OCI-LY7 (cell line): Measurements from ENCODE around the gene PTPRO. TPM values are rescaled to one million over a fixed set of nuclear protein-coding genes. Genes with fewer than 3 reads are reported as not detected.

Experiments
- BruUV-seq: library from RNA; stranded (reverse); fragments of 400-500 nt; replicated peaks from 2 replicates; lab custom pipeline; 2021; lab: Mats Ljungman, UMichigan
- CTCF ChIA-PET: fragments of 300-600 bp; sonication (Branson Sonifier 250); formaldehyde crosslinking; loops from one replicate; lab custom pipeline; 2022; ENCODE audit warnings: antibody characterized with exemption; ENCODE audit not compliant: unreplicated experiment; lab: Charles Lee
- POLR2A ChIA-PET: fragments of 300-600 bp; sonication (Branson Sonifier 250); formaldehyde crosslinking; loops from one replicate; lab custom pipeline; 2022; ENCODE audit warnings: antibody characterized with exemption; lab: Charles Lee
- DNase-seq: peaks from one replicate; pipeline ENCODE4 v3.0.0-alpha.2; 2015; ENCODE audit warnings: low spot score
- H2AFZ ChIP-seq: fragments of 200-600 bp; sonication (generic), shearing (Covaris generic); 2 replicates; pipeline ENCODE4 v1.6.1; 2014; ENCODE audit warnings: mild to moderate bottlenecking, antibody characterized with exemption, low read length, moderate library complexity
- H3K27ac ChIP-seq: fragments of 200-600 bp; sonication (generic); 2 replicates; pipeline ENCODE4 v1.5.1; 2014; ENCODE audit warnings: mixed run types, low read depth, mild to moderate bottlenecking, moderate library complexity, low read length, inconsistent platforms; ENCODE audit not compliant: poor library complexity, severe bottlenecking
- H3K36me3 ChIP-seq: fragments of 200-600 bp; sonication (generic); 2 replicates; pipeline ENCODE4 v1.6.1; 2014; ENCODE audit warnings: mild to moderate bottlenecking, antibody characterized with exemption, low read length, moderate library complexity, mixed read lengths; ENCODE audit not compliant: insufficient read depth
- H3K4me1 ChIP-seq: fragments of 200-600 bp; sonication (generic); 2 replicates; pipeline ENCODE4 v1.5.1; 2014; ENCODE audit warnings: mild to moderate bottlenecking, low read length; ENCODE audit not compliant: insufficient read depth, poor library complexity, severe bottlenecking
- H3K4me2 ChIP-seq: fragments of 200-600 bp; sonication (generic); 2 replicates; pipeline ENCODE4 v1.6.1; 2014; ENCODE audit warnings: mild to moderate bottlenecking, low read length
- H3K4me3 ChIP-seq: fragments of 200-600 bp; sonication (generic); 2 replicates; pipeline ENCODE4 v1.5.1; 2014; ENCODE audit warnings: mild to moderate bottlenecking, low read depth, low read length; ENCODE audit not compliant: poor library complexity, severe bottlenecking
- H3K79me2 ChIP-seq: fragments of 200-600 bp; sonication (generic); 2 replicates; pipeline ENCODE4 v1.6.1; 2016; ENCODE audit warnings: low read depth, mild to moderate bottlenecking, low read length, moderate library complexity, mixed read lengths; ENCODE audit not compliant: insufficient read depth
- H3K9me2 ChIP-seq: fragments of 200-600 bp; sonication (generic); 2 replicates; pipeline ENCODE4 v1.6.1; 2016; ENCODE audit warnings: mild to moderate bottlenecking, low read length, mixed read lengths; ENCODE audit not compliant: insufficient read depth
- H3K9me3 ChIP-seq: fragments of 200-600 bp; sonication (generic); 2 replicates; pipeline ENCODE4 v1.6.1; 2014; ENCODE audit warnings: mild to moderate bottlenecking, mixed run types, low read length, mixed read lengths
- H4K20me1 ChIP-seq: fragments of 200-600 bp; sonication (generic); 2 replicates; pipeline ENCODE4 v1.6.1; 2014; ENCODE audit warnings: mild to moderate bottlenecking, antibody characterized with exemption, low read length, moderate library complexity, mixed read lengths; ENCODE audit not compliant: insufficient read depth
- EZH2phosphoT487 ChIP-seq: fragments of 200-600 bp; sonication (generic); IDR thresholded peaks from 2 replicates; pipeline ENCODE4 v1.6.1; 2018; ENCODE audit warnings: low read depth, borderline replicate concordance, mild to moderate bottlenecking, mixed run types, antibody characterized with exemption, low read length, moderate library complexity, mixed read lengths
- intact Hi-C: fragments of 100-400 bp; cut with micrococcal nuclease; formaldehyde crosslinking; loops from one replicate; pipeline ENCODE4 v1.10.0; 2022; ENCODE audit not compliant: unreplicated experiment
- total RNA-seq, 2 experiments: library from RNA; depleted of rRNA in 1 of 2; stranded (reverse); fragments of >200 nt in 1 of 2; shearing (Covaris generic) in 1 of 2; gene quantifications; 2 replicates each; pipeline ENCODE4 v1.2.3, GENCODE V29; 2014 to 2022
- TF ChIP-seq, protein P1 (sequence below): fragments of 200-600 bp; sonication (generic); conservative IDR thresholded peaks from 2 replicates; pipeline ENCODE4 v1.5.1; 2014; ENCODE audit warnings: mild to moderate bottlenecking, antibody characterized with exemption, low read length, moderate library complexity, mixed read lengths

Gene PTPRO
- total RNA-seq, 2 experiments from 2014 or later, result 0.06 to 0.23 TPM

DNA sequence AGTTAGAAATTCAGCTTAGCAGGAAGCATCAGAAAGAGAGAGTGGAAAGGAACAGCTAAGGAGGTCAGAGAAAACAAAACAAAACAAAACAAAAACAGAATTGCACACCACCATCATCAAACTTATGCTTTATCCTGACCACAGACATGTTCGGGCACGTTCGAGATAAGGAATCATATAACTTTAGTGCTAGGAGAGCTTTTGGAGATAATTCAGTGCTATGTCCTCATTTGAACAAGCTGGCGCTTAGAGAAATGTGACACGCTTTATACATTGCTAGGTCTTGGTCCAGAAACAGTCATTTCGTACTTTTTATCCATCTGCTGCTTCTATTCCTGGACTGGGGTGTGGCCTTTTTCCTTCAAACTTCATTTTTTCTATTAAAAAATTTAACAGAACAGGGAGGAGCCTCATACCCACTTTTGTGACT is 213.1 kb downstream of the PTPRO start:
- H3K36me3 ChIP-seq, result no peaks in the 10 kb centered on the region
- no peak overlapping the region for H3K27ac ChIP-seq
- CTCF ChIA-PET, result interaction anchor here (1.5 to 2.0 kb wide), 2 partner anchors 11 to 49 kb away, joined by 3 to 6 read pairs; no protein-coding TSS in a partner anchor
- H3K79me2 ChIP-seq, result no peaks in the 10 kb centered on the region
- H3K4me3 ChIP-seq, result no peak overlapping the region
- no peaks in the 10 kb centered on the region for H3K4me1 ChIP-seq
- no peaks in the 10 kb centered on the region for H3K9me3 ChIP-seq
- no peak for TF ChIP-seq EZH2phosphoT487
- TF ChIP-seq, protein P1, sequence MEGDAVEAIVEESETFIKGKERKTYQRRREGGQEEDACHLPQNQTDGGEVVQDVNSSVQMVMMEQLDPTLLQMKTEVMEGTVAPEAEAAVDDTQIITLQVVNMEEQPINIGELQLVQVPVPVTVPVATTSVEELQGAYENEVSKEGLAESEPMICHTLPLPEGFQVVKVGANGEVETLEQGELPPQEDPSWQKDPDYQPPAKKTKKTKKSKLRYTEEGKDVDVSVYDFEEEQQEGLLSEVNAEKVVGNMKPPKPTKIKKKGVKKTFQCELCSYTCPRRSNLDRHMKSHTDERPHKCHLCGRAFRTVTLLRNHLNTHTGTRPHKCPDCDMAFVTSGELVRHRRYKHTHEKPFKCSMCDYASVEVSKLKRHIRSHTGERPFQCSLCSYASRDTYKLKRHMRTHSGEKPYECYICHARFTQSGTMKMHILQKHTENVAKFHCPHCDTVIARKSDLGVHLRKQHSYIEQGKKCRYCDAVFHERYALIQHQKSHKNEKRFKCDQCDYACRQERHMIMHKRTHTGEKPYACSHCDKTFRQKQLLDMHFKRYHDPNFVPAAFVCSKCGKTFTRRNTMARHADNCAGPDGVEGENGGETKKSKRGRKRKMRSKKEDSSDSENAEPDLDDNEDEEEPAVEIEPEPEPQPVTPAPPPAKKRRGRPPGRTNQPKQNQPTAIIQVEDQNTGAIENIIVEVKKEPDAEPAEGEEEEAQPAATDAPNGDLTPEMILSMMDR, result no peak
- no peaks in the 10 kb centered on the region for H3K9me2 ChIP-seq
- intact Hi-C loops, result no loop called here
- no peak for DNase-seq
- BruUV-seq, result no TSS peak
- H4K20me1 ChIP-seq, result no peaks in the 10 kb centered on the region
- POLR2A ChIA-PET, result interaction anchor here (0.8 to 1.1 kb wide), 2 partner anchors 9 to 35 kb away, joined by 3 to 6 read pairs; no protein-coding TSS in a partner anchor
- H3K4me2 ChIP-seq, result no peak overlapping the region
- H2AFZ ChIP-seq, result no peak overlapping the region

DNA sequence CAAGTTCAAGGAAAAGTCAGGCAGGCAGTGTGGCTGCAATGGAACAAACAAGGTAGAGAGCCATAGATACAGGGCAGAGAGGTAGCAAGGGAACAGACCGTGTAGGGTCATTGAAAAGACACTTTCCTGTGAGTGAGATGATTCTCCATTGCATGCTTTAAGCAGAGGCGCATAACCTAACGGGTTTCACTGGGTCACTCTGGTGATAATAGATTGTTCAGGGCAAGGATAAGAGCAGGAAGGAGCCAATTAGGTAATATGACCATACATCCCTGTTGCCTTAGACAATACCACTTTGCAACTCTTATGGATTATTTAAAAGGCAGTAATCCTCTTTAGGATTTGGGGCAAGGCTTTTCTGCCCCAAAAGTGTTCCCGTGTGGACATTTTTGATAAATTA is 214.1 kb downstream of the PTPRO start:
- Histone ChIP-seq H3K4me2 (no peak overlapping the region), H3K9me2 (no peaks in the 10 kb centered on the region), H3K9me3 (no peaks in the 10 kb centered on the region), H3K4me1 (no peaks in the 10 kb centered on the region), H3K79me2 (no peaks in the 10 kb centered on the region), H2AFZ (no peak overlapping the region), H3K36me3 (no peaks in the 10 kb centered on the region), H4K20me1 (no peaks in the 10 kb centered on the region), H3K27ac (no peak overlapping the region), H3K4me3 (no peak overlapping the region)
- intact Hi-C loops, result no loop called here
- no TSS peak for BruUV-seq
- ChIA-PET POLR2A (no interaction called here), CTCF (no interaction called here)
- no peak for TF ChIP-seq EZH2phosphoT487
- TF ChIP-seq, protein P1, result no peak
- DNase-seq, result no peak

DNA sequence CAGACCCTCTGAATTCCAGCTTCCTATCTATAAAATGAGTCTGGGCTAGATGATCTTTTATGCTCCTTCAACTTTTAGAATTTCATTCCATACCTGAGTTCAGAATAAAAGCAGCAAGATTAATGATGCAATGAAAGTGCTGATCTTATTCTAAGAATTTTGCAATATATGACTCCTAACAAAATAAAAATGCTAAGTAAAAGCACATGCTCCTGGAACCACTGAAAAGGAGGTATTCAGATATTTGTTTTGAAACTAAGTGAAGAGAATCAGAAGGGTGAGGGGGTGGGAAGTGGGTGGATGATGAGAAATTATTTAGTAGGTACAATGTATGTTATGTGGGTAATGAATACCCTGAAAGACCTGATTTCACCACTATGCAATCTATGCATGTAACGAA is 216.6 kb downstream of the PTPRO start:
- Histone ChIP-seq H3K9me2 (no peaks in the 10 kb centered on the region), H4K20me1 (no peaks in the 10 kb centered on the region), H3K79me2 (no peaks in the 10 kb centered on the region), H3K27ac (no peak overlapping the region), H3K4me1 (no peaks in the 10 kb centered on the region), H3K4me3 (no peak overlapping the region), H3K9me3 (no peaks in the 10 kb centered on the region), H3K4me2 (no peak overlapping the region), H2AFZ (no peak overlapping the region), H3K36me3 (no peaks in the 10 kb centered on the region)
- BruUV-seq, result no TSS peak
- no peak for DNase-seq
- TF ChIP-seq, protein P1, result no peak
- no peak for TF ChIP-seq EZH2phosphoT487
- ChIA-PET CTCF (no interaction called here), POLR2A (no interaction called here)
- intact Hi-C loops, result no loop called here
